ENCODE results near the gene MMEL1. TPM values are rescaled to one million over a fixed set of nuclear protein-coding genes. Genes with fewer than 3 reads are reported as not detected.
"Not testable (repeated sequence)": the region's sequence is repeated elsewhere in the genome, so short reads cannot be mapped to it uniquely, and the experiment has no call there.

Gene MMEL1
- total RNA-seq: 1 to 10 TPM in 1 of 2 experiments, under 1 TPM in 1; 0.67 to 1.8 TPM
- 4.1 TPM for polyA plus RNA-seq (2013, experiment 1 of 2)
- 2.4 TPM for polyA plus RNA-seq (2013, experiment 2 of 2)
- total RNA-seq: 0 to 1.8 (median 0.25) reads per million in 172 experiments

- no peaks in the 10 kb centered on the region for H3K36me3 Mint-ChIP-seq (ENCODE audit: low read depth)
- peaks cover 0 to 47% of the 10 kb centered on the region in 2 experiments for H3K9me3 ChIP-seq (ENCODE audit: control insufficient read depth in 1 of 2, insufficient read depth in 1 of 2, low read length in 2 of 2)
- no peak within 1 kb of the TSS for H3K27ac ChIP-seq (ENCODE audit: low read depth in 1 of 2, low read length in 2 of 2)
- no peaks in the 10 kb centered on the region for H3K9me3 Mint-ChIP-seq
- H3K4me1 Mint-ChIP-seq (ENCODE audit: low read depth): no peaks in the 10 kb centered on the region
- H3K4me3 ChIP-seq (ENCODE audit: low read length): no peak within 1 kb of the TSS
- H3K36me3 ChIP-seq (ENCODE audit: insufficient read depth, low read length): no peaks in the 10 kb centered on the region
- H3K27me3 ChIP-seq (ENCODE audit: control insufficient read depth in 1 of 2, insufficient read depth in 2 of 2, low read length in 2 of 2): peaks cover 20% of the 10 kb centered on the region in 2 experiments
- H3K4me1 ChIP-seq (ENCODE audit: insufficient read depth, low read length): peaks cover 15% of the 10 kb centered on the region
- no peak for ATAC-seq (ENCODE audit: poor library complexity)
- no peak for TF ChIP-seq CTCF (IDR thresholded peaks at IDR 0.05)
- DNase-seq: no peak
- H3K27ac Mint-ChIP-seq: no peak within 1 kb of the TSS
- ChIA-PET POLR2A (no interaction called here), CTCF (no interaction called here)
- H3K4me3 Mint-ChIP-seq: no peak within 1 kb of the TSS
- intact Hi-C loops (cut with DNase I, micrococcal nuclease): loop anchor here in 1 of 2 experiments (5.0 kb wide), 1 partner anchor 860 kb away; no protein-coding TSS in a partner anchor
- peaks cover 27% of the 10 kb centered on the region for H3K27me3 Mint-ChIP-seq
These were observed at the start of gene MMEL1 for GRCh38 chr1:2632561-2633361. Gene MMEL1 (minus strand): TSS chr1:2633016. CDS start chr1:2629484, 3,532 bp downstream.

- H3K9me3 Mint-ChIP-seq; H3K27ac Mint-ChIP-seq; intact Hi-C loops (cut with DNase I, micrococcal nuclease); H3K4me1 Mint-ChIP-seq (ENCODE audit: low read depth); H3K36me3 ChIP-seq (ENCODE audit: insufficient read depth, low read length); ATAC-seq (ENCODE audit: poor library complexity); POLR2A ChIA-PET; H3K9me3 ChIP-seq (ENCODE audit: control insufficient read depth in 1 of 2, insufficient read depth in 1 of 2, low read length in 2 of 2); CTCF ChIA-PET; H3K27me3 Mint-ChIP-seq; DNase-seq; H3K36me3 Mint-ChIP-seq (ENCODE audit: low read depth); H3K4me3 Mint-ChIP-seq; H3K4me3 ChIP-seq (ENCODE audit: low read length); H3K27ac ChIP-seq (ENCODE audit: low read depth in 1 of 2, low read length in 2 of 2); H3K27me3 ChIP-seq (ENCODE audit: control insufficient read depth in 1 of 2, insufficient read depth in 2 of 2, low read length in 2 of 2); H3K4me1 ChIP-seq (ENCODE audit: insufficient read depth, low read length): not testable (repeated sequence)
These were observed 43.9 kb upstream of the MMEL1 start for GRCh38 chr1:2676726-2677125.

GRCh38 chr1:2671656-2672055 is 38.8 kb upstream of the MMEL1 start:
- DNase-seq: peak in 1 of 14 experiments; percentile 30
- H3K9me3 ChIP-seq (ENCODE audit: control insufficient read depth in 1 of 2, insufficient read depth in 1 of 2, low read length in 2 of 2); intact Hi-C loops (cut with DNase I, micrococcal nuclease); H3K4me3 Mint-ChIP-seq; H3K4me1 ChIP-seq (ENCODE audit: insufficient read depth, low read length); ATAC-seq (ENCODE audit: poor library complexity); H3K36me3 ChIP-seq (ENCODE audit: insufficient read depth, low read length); H3K4me1 Mint-ChIP-seq (ENCODE audit: low read depth); H3K27ac ChIP-seq (ENCODE audit: low read depth in 1 of 2, low read length in 2 of 2); CTCF ChIA-PET; H3K4me3 ChIP-seq (ENCODE audit: low read length); H3K27ac Mint-ChIP-seq; H3K27me3 ChIP-seq (ENCODE audit: control insufficient read depth in 1 of 2, insufficient read depth in 2 of 2, low read length in 2 of 2); H3K9me3 Mint-ChIP-seq; H3K27me3 Mint-ChIP-seq; POLR2A ChIA-PET; H3K36me3 Mint-ChIP-seq (ENCODE audit: low read depth): not testable (repeated sequence)

GRCh38 chr1:2659806-2660205 is 27.0 kb upstream of the MMEL1 start:
- DNase-seq: peak in 1 of 14 experiments; percentile 33
- H3K27ac Mint-ChIP-seq; H3K36me3 Mint-ChIP-seq (ENCODE audit: low read depth); H3K4me1 ChIP-seq (ENCODE audit: insufficient read depth, low read length); POLR2A ChIA-PET; ATAC-seq (ENCODE audit: poor library complexity); H3K9me3 Mint-ChIP-seq; H3K27me3 Mint-ChIP-seq; CTCF ChIA-PET; H3K27ac ChIP-seq (ENCODE audit: low read depth in 1 of 2, low read length in 2 of 2); H3K4me3 ChIP-seq (ENCODE audit: low read length); H3K4me3 Mint-ChIP-seq; H3K4me1 Mint-ChIP-seq (ENCODE audit: low read depth); H3K36me3 ChIP-seq (ENCODE audit: insufficient read depth, low read length); intact Hi-C loops (cut with DNase I, micrococcal nuclease): not testable (repeated sequence)
- Histone ChIP-seq H3K27me3 (ENCODE audit: control insufficient read depth in 1 of 2, insufficient read depth in 2 of 2, low read length in 2 of 2) (peaks cover 8 to 12% of the 10 kb centered on the region in 2 experiments), H3K9me3 (ENCODE audit: control insufficient read depth in 1 of 2, insufficient read depth in 1 of 2, low read length in 2 of 2) (peaks cover 0 to 16% of the 10 kb centered on the region in 2 experiments)

- CTCF ChIA-PET; ATAC-seq (ENCODE audit: poor library complexity); POLR2A ChIA-PET; H3K36me3 Mint-ChIP-seq (ENCODE audit: low read depth); H3K4me3 Mint-ChIP-seq; H3K4me1 Mint-ChIP-seq (ENCODE audit: low read depth); H3K27ac ChIP-seq (ENCODE audit: low read depth in 1 of 2, low read length in 2 of 2); H3K4me3 ChIP-seq (ENCODE audit: low read length); intact Hi-C loops (cut with DNase I, micrococcal nuclease); H3K4me1 ChIP-seq (ENCODE audit: insufficient read depth, low read length); DNase-seq; H3K36me3 ChIP-seq (ENCODE audit: insufficient read depth, low read length); H3K27ac Mint-ChIP-seq; H3K9me3 Mint-ChIP-seq: not testable (repeated sequence)
- Histone ChIP-seq H3K27me3 (ENCODE audit: control insufficient read depth in 1 of 2, insufficient read depth in 2 of 2, low read length in 2 of 2) (peaks cover 27 to 31% of the 10 kb centered on the region in 2 experiments), H3K9me3 (ENCODE audit: control insufficient read depth in 1 of 2, insufficient read depth in 1 of 2, low read length in 2 of 2) (peaks cover 0 to 31% of the 10 kb centered on the region in 2 experiments)
- H3K27me3 Mint-ChIP-seq: peaks cover 28% of the 10 kb centered on the region
These were observed 25.1 kb upstream of the MMEL1 start for GRCh38 chr1:2657909-2658308.

- H3K4me3 Mint-ChIP-seq; H3K27ac ChIP-seq (ENCODE audit: low read depth in 1 of 2, low read length in 2 of 2); CTCF ChIA-PET; H3K36me3 Mint-ChIP-seq (ENCODE audit: low read depth); H3K9me3 Mint-ChIP-seq; H3K27ac Mint-ChIP-seq; H3K4me1 ChIP-seq (ENCODE audit: insufficient read depth, low read length); intact Hi-C loops (cut with DNase I, micrococcal nuclease); ATAC-seq (ENCODE audit: poor library complexity); POLR2A ChIA-PET; H3K4me1 Mint-ChIP-seq (ENCODE audit: low read depth); H3K36me3 ChIP-seq (ENCODE audit: insufficient read depth, low read length); H3K4me3 ChIP-seq (ENCODE audit: low read length): not testable (repeated sequence)
- peaks cover 0 to 39% of the 10 kb centered on the region in 2 experiments for H3K9me3 ChIP-seq (ENCODE audit: control insufficient read depth in 1 of 2, insufficient read depth in 1 of 2, low read length in 2 of 2)
- peaks cover 35 to 37% of the 10 kb centered on the region in 2 experiments for H3K27me3 ChIP-seq (ENCODE audit: control insufficient read depth in 1 of 2, insufficient read depth in 2 of 2, low read length in 2 of 2)
- peaks cover 35% of the 10 kb centered on the region for H3K27me3 Mint-ChIP-seq
- DNase-seq: peak in 1 of 14 experiments; percentile 2
These were observed 24.3 kb upstream of the MMEL1 start for GRCh38 chr1:2657124-2657523.
